C4-2B (cell line): ENCODE measurements around the gene RIGI.

ENCODE experiments used
- H3K27ac ChIP-seq: fragments of 450-650 bp; 2 replicates; pipeline ENCODE4 v1.5.1; 2017
- ZFX ChIP-seq: fragments of 450-650 bp; IDR thresholded peaks from 2 replicates; pipeline ENCODE4 v1.6.1; 2017
- TF ChIP-seq, protein P1 (sequence below): fragments of 450-650 bp; conservative IDR thresholded peaks from 2 replicates; pipeline ENCODE4 v1.5.1; 2017; ENCODE audit warnings: mild to moderate bottlenecking

RIGI gene

DNA sequence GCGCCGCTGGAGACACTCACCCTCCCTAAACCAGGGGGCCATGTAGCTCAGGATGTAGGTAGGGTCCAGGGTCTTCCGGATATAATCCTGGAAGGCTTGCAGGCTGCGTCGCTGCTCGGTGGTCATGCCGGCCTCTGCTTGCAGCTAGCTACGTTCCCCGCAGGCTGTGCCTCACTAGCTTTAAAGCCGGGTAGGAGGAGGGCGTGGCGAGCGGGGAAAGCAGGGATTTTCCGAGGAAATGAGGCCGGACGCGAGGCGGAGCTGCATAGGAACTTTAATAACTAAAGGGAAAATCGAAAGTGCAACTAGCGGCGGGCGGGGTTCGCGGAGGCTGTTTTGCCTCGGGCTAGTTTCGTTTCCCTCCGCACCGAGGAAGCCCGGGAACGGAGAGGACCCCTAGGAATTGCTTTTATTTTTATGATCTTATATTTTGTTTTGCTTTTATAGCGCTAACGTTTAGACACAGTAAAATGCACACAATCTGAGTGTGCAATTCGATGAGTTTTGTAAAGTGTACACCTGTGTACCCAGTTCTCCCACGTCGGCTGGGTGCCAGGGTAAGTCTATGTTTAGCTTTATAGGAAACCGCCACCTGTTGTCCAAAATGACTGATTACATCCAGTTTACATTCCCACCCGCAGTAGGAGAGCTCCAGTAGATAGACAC lies at the start of gene RIGI:
Gene RIGI, minus strand, starts transcription at position 156 of the 666 bp plus-strand sequence. Its CDS starts 30 bp downstream, at position 126.
- no peak for TF ChIP-seq ZFX
- TF ChIP-seq, protein P1, sequence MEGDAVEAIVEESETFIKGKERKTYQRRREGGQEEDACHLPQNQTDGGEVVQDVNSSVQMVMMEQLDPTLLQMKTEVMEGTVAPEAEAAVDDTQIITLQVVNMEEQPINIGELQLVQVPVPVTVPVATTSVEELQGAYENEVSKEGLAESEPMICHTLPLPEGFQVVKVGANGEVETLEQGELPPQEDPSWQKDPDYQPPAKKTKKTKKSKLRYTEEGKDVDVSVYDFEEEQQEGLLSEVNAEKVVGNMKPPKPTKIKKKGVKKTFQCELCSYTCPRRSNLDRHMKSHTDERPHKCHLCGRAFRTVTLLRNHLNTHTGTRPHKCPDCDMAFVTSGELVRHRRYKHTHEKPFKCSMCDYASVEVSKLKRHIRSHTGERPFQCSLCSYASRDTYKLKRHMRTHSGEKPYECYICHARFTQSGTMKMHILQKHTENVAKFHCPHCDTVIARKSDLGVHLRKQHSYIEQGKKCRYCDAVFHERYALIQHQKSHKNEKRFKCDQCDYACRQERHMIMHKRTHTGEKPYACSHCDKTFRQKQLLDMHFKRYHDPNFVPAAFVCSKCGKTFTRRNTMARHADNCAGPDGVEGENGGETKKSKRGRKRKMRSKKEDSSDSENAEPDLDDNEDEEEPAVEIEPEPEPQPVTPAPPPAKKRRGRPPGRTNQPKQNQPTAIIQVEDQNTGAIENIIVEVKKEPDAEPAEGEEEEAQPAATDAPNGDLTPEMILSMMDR, result peak; percentile 83
- H3K27ac ChIP-seq, result peak within 1 kb of the TSS; percentile 63

DNA sequence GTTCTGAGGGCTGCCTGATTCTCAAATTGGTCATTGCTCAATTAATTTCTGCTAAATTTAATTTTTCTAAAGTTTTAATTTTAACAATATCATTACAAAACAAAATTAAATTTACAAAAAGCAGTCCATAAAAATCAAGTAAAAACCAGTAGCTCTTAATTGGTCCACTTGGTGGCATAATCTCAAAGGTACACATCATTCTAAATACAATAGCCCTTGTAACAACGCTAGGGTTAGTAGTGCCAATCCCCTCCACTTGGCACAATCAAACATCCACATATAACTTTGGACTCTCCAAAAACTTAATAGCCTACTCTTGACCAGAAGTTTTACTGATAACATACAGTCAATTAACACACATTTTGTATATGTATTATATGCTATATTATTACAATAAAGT lies 48.9 kb upstream of the RIGI start:
- TF ChIP-seq, protein P1, result peak; percentile 13
- TF ChIP-seq ZFX, result no peak
- H3K27ac ChIP-seq, result no peak overlapping the region

DNA sequence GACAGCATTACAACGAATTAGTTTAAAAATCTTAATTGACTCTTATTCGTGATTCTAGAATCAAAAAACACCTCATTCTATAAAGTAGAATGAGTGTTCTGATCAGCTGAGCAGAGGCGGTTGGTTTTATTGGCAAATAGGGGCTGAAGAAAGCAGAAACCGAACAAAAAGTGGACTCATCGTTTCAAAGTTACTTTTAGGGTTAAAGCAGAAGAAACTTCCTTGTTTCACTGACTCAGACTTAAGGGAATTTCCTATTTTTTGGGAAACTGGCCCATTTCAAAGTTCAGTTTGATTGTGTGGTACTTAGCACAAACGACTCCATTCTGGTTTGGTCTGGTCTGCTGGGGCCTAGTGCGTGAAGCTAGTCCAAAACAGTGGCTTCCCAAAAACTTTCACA lies 47.8 kb upstream of the RIGI start:
- no peak overlapping the region for H3K27ac ChIP-seq
- TF ChIP-seq, protein P1, result no peak
- TF ChIP-seq ZFX, result no peak

DNA sequence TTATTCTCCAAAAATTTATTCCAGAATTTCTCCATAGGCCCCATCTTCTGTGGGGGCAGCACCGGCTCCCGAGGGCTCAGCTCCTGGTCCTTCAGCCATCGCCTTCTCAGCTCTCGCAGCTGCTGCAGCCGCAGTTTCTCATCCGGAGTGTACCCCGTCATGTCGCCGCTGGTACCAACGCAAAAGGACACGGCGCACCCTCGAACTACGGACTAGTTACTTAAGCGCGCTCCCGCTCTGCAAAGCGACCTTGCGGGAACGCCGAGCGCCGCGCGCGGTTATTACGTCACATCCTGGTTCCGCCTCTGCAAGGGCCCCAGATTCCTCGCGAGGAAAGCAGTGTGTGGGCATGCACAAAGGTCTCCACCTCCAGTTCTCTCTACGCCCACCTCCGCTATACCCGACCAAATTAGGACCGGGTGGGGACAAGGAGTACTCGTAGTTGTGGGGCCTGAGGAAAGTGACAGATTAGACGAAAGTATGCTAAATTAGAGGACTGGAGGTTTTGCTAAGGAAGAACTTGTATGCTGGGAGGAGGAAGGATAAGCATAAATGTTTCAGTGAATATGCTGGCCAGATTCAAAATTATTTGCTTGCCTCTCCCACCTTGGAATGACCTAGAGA lies 47.0 kb upstream of the RIGI start, which contains the start of gene NDUFB6:
Gene NDUFB6, minus strand, starts transcription at position 260 of the 624 bp plus-strand sequence. Its CDS starts 99 bp downstream, at position 161.
- peak within 1 kb of the TSS; percentile 87 for H3K27ac ChIP-seq
- TF ChIP-seq, protein P1, result no peak
- peak; percentile 40; the same call in 1 of the 2 replicates for TF ChIP-seq ZFX

DNA sequence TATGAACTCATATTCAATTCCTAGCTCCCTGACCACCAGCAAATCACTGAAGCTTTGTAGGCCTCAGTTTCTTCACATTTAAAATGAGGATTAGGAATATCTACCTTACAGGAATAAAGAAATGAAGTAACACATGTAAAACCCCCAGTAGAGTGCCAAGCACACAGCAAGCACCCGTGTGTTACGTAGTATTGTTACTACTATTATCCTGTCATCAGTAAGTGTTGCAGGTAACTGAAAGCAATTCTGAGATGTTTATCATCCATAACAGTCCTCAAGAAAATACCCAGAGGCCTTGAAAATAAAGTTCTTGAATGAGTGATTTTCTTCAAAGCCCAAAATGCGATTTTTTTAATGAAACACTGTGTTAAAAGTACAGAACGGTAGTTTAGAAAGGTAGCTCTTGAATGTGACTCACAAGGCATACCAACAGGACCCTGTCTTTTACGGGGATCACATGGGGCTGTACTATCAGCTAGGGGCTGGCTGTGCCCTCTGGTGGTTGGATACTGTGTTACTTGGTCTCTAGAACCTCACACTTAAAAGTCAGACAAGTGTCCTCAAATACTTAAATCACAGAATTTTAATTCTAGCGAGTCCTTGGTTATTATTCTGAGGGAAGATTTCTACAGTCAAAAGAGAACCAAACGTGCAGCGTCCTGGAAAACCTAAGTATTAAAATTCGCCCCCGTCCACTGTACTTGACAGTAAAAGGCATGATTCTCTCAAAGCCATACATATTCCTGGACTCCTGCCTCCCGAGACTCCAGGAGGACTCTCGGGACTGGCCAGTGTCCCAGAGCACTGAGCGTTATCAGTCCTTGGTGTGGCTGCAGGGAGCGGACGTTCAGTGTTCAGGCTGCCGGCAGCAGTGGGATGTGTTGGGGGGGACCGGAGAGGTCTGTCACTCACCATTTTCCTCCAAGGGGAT lies 46.2 kb upstream of the RIGI start:
- TF ChIP-seq, protein P1, result peak; percentile 85
- TF ChIP-seq ZFX, result no peak
- H3K27ac ChIP-seq, result peak overlapping the region; percentile 87

DNA sequence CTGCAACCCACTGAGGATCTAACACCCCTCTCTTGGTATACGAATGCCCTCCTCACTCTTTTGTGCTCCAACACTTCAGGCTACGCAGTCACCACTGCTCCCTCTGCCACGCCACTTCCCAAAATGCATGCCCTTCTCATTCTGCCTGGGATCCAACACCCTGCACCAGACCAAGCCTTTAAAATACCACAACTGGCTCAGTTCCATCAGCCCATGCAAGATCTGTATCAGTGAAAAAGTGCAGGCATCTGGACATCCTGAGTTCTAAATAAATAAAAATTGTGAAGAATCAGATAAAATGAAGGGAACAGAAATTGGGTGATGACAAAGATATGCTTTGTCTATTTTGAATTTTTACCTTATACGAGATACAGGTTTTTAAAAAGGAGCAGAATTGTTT lies 44.3 kb upstream of the RIGI start:
- TF ChIP-seq, protein P1, result no peak
- no peak for TF ChIP-seq ZFX
- no peak overlapping the region for H3K27ac ChIP-seq
